ENCODE measurements around the gene IL24. TPM values are rescaled to one million over a fixed set of nuclear protein-coding genes. Genes with fewer than 3 reads are reported as not detected.

IL24 gene
- total and polyA plus RNA-seq, 3 donors from 2014 or later: not detected

DNA sequence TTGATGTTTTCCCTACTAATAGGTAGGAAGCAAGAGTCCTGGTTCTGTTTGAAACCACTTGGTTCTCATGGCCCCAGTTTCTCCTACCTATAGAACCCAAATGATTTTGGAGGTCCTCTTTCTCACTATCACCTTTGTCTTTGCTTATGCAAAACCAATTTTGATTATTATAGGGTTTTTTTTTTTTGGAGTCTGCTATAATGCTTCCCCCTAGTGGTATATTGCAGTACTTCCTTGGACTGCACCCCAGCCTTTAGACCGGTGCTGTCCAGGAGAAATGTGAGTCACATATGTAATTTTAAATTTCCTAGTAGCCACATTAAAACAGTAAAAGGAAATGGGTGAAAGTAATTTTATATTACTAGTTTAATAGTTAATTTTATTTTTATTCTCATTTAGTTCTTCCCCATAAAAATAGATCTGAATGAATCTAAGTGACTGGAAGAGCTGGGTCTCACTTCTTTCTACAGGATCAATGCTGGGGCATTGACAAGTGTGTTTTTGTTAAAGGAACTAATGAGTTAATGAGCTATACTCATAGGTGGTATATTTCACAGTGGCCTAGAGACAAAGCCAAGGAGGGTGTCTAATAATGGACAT is 13.9 kb downstream of the IL24 start:
- H3K27ac ChIP-seq: no peak overlapping the region
- intact Hi-C loops (cut with DNase I; ENCODE audit: low total_unique reads): loop anchor here (5.0 to 10.0 kb wide), 2 partner anchors 174 to 276 kb away; partner anchors contain the start of gene DYRK3
- 8 to 13% methylated on average over 1 of the region's 1 CpG for WGBS, 2 donors
- H3K36me3 ChIP-seq (ENCODE audit: low read depth, missing control alignments): no peaks in the 10 kb centered on the region
- H3K4me3 ChIP-seq: no peak overlapping the region
- H3K9me3 ChIP-seq: no peaks in the 10 kb centered on the region
- no peaks in the 10 kb centered on the region for H3K27me3 ChIP-seq
- DNase-seq: peak; percentile 57
- TF ChIP-seq, protein P1, sequence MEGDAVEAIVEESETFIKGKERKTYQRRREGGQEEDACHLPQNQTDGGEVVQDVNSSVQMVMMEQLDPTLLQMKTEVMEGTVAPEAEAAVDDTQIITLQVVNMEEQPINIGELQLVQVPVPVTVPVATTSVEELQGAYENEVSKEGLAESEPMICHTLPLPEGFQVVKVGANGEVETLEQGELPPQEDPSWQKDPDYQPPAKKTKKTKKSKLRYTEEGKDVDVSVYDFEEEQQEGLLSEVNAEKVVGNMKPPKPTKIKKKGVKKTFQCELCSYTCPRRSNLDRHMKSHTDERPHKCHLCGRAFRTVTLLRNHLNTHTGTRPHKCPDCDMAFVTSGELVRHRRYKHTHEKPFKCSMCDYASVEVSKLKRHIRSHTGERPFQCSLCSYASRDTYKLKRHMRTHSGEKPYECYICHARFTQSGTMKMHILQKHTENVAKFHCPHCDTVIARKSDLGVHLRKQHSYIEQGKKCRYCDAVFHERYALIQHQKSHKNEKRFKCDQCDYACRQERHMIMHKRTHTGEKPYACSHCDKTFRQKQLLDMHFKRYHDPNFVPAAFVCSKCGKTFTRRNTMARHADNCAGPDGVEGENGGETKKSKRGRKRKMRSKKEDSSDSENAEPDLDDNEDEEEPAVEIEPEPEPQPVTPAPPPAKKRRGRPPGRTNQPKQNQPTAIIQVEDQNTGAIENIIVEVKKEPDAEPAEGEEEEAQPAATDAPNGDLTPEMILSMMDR (IDR thresholded peaks at IDR 0.05): peak; percentile 71 to 93 (median 80)
- TF ChIP-seq POLR2A (IDR thresholded peaks at IDR 0.05): no peak
- no peaks in the 10 kb centered on the region for H3K4me1 ChIP-seq

DNA sequence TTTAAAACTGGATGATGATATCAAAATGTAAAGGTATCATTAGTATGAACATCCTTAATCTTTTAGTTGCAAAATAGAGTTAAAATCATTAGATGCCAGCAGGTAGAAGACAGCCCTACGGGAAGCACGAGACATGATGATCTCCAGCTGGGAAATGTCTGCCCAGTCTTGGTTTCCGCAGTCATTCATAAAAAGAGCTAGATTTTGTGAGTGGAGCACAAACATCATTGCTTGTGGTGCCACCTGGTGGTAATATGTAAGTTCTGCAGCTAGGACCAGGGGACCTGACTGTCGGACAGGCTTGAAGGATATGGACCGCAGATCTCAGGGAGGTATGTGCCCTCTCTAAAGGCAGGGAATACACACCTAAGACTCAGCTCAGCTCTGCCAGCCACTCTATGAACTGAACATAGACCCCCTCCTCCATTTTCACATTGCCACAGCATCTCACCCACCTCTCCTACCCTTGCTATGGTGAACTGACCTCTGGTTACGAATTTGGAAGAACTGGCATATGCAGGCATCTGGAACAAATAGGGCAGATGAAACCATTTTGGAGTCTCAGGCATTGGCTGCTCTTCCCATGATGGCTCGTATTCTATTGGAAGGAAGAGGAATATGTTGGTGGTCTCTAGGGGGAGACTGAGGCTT is 15.3 kb downstream of the IL24 start:
- no peak overlapping the region for H3K27ac ChIP-seq
- no peak overlapping the region for H3K4me3 ChIP-seq
- DNase-seq: peak; percentile 84
- H3K9me3 ChIP-seq: no peaks in the 10 kb centered on the region
- H3K27me3 ChIP-seq: no peaks in the 10 kb centered on the region
- intact Hi-C loops (cut with DNase I; ENCODE audit: low total_unique reads): loop anchor here (5.0 to 10.0 kb wide), 2 partner anchors 175 to 278 kb away; partner anchors contain the start of gene DYRK3
- no peaks in the 10 kb centered on the region for H3K4me1 ChIP-seq
- no peaks in the 10 kb centered on the region for H3K36me3 ChIP-seq (ENCODE audit: low read depth, missing control alignments)
- TF ChIP-seq, protein P1 (IDR thresholded peaks at IDR 0.05): peak; percentile 79 to 92 (median 82)
- no peak for TF ChIP-seq POLR2A (IDR thresholded peaks at IDR 0.05)
- WGBS, 2 donors: 31% methylated on average over 7 of the region's 7 CpGs

GRCh38 chr1:206913766-206914537 is 16.7 kb downstream of the IL24 start:
- Histone ChIP-seq H3K4me3 (no peak overlapping the region), H3K4me1 (no peaks in the 10 kb centered on the region), H3K27ac (no peak overlapping the region), H3K9me3 (no peaks in the 10 kb centered on the region), H3K27me3 (no peaks in the 10 kb centered on the region), H3K36me3 (ENCODE audit: low read depth, missing control alignments) (no peaks in the 10 kb centered on the region)
- DNase-seq: no peak
- WGBS, 2 donors: 82 to 86% methylated on average over 12 of the region's 12 CpGs
- TF ChIP-seq, protein P1 (IDR thresholded peaks at IDR 0.05): no peak
- TF ChIP-seq POLR2A (IDR thresholded peaks at IDR 0.05): no peak
- intact Hi-C loops (cut with DNase I; ENCODE audit: low total_unique reads): loop anchor here (5.0 to 10.0 kb wide), 2 partner anchors 177 to 279 kb away; partner anchors contain the start of gene DYRK3

DNA sequence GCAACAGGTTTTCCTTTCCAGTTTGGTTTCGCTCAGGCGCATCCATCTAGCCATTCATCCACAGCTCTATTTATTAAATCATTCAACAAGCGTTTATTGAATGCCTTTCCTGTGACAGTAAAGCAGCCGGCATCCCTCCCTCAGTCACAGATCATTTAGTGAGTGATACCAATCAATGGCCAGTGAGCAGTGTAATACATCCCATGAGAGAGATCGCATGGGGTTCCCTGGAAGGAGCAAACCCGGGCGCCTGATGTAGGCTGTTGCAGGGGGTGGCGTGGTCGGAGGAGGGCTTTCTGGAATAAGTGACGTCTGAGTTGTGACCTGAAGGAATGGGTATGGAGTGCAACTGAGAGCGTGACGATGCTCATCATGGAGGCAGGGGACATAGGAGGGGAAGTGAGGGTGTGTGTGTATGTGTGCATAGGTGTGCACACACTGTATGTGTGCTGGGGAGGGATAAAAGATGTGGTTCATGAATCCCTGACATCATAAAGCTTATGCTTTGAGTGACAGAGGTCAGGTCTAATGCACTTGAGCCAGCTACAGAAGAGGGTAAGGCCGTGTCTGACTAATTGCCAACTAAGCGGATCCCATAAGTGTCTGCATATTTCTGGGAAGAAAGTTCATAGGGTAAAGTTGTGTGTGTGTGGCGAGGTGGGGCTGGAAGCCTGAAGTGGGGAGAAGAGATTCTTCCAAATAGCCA is 17.9 kb downstream of the IL24 start:
- 90% methylated on average over 15 of the region's 15 CpGs for WGBS, 2 donors
- H3K36me3 ChIP-seq (ENCODE audit: low read depth, missing control alignments): no peaks in the 10 kb centered on the region
- no peaks in the 10 kb centered on the region for H3K4me1 ChIP-seq
- H3K4me3 ChIP-seq: no peak overlapping the region
- no peak for TF ChIP-seq POLR2A (IDR thresholded peaks at IDR 0.05)
- TF ChIP-seq, protein P1 (IDR thresholded peaks at IDR 0.05): no peak
- H3K27me3 ChIP-seq: no peaks in the 10 kb centered on the region
- H3K9me3 ChIP-seq: no peaks in the 10 kb centered on the region
- no peak for DNase-seq
- H3K27ac ChIP-seq: no peak overlapping the region
- intact Hi-C loops (cut with DNase I; ENCODE audit: low total_unique reads): loop anchor here (10.0 kb wide), 1 partner anchor 280 kb away; the partner anchor contains the start of gene DYRK3

All from testis (tissue), 3 donors.